HG03469 (cell line): Measurements from ENCODE around the gene G6PC3.

Experiments used
- ATAC-seq: cut with Tn5 transposase; IDR thresholded peaks from one replicate; pipeline ENCODE4 v1.9.1; 2021; ENCODE audit warnings: mild to moderate bottlenecking, moderate library complexity, moderate number of reproducible peaks; ENCODE audit not compliant: unreplicated experiment

G6PC3 gene

DNA sequence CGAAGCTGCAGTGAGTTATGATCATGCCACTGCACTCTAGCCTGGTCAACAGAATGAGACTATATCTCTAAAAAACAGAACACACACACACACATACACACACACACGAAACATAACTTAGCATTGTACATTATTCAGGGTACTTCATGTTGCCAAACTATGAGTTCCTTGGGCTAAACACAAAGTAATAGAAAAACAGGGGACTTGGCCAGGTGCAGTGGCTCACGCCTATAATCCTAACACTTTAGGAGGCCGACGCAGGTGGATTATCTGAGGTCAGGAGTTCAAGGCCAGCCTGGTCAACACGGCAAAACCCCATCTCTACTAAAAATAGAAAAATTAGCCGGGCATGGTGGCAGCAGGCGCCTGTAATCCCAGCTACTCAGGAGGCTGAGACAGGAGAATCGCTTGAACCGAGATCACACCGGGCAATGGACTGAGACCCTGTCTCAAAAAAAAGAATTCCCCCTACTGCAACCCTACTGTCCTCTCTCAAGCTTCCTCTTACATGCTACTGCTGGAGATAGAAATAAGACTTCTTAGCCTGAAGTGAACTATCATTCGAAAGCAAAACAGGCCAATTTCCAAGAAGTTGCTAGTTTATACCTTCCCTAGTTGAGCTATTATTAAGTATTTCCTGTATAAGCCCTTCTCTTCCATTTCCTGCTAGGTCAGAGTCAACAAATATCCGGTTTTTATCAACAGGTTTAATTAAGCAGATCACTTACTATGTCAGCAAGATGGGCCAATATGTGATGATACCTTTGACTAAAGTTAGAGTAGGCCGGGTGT lies 11.2 kb upstream of the G6PC3 start:
- ATAC-seq, result no peak

DNA sequence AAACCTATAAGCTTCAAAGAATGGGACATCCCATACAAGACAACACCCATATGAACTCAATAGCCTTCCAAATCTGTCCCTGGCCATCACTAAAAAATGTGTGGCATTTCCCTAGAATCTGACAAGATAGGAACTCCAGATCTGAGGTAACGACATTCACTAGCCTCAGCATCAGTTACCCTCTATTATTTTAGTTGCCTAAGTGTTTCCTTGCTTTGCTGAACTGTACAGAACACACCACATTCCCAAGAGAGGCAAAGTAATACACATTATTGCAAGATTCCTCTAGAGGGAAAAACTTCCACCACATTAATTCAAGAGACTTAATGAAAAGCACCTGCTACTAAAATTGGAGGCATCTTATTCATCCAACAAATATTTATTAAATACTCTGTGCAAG lies 9.1 kb upstream of the G6PC3 start:
- no peak for ATAC-seq

DNA sequence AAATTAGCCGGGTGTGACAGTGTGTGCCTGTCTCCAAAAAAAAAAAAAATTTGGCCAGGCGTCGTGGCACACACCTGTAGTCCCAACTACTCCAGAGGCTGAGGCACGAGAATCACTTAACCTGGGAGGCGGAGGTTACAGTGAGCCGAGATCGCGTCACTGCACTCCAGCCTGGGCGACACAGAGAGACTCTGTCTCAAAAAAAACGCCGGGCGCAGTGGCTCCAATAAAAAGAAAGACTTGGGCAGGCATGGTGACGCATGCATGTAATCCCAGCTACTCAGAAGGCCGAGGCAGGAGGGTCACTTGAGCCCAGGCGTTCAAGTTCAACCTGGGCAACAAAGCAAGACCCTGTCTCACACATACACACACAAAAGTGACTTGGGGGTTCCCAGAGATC lies 7.7 kb upstream of the G6PC3 start:
- ATAC-seq, result no peak

DNA sequence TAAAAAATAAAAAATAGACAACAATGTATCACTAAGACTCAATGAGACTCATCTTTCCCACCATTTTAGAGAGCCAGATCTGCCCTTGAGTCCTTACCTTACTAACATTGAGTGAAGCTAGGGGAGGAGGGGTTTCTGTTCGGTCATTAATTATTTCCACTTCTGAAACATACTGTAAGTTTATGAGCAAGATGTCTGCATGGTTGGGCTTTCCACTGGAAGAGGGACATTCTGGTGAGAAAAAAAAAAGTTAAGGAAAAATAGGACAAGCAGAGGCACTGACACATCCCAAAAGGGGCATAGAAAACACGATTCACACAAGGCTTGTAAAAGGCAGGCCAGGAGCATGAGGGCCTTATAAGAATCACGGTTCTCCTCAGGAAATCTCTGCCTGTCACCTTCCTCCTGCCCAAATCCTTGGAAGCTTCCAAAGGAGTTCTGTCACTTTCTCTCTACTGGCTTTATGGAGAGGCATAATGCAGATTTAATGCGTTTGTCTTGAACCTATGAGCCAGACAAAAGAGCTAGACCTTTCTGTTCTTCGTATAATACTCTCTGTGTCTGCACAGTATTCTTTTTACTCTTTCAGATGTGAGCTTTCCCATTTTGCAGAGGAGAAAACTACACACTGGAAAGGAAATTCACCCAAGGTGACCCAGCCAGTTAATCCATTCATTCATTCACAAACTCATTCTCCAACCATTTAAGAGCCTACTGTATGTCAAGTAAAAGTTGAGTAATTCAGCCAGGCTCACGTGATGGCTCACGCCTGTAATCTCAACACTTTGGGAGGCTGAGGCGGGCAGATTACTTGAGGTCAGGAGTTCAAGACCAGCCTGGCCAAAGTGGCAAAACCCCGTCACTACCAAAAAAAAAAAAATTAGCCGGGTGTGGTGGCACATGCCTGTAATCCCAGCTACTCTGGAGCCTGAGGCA lies 6.6 kb upstream of the G6PC3 start:
- no peak for ATAC-seq

DNA sequence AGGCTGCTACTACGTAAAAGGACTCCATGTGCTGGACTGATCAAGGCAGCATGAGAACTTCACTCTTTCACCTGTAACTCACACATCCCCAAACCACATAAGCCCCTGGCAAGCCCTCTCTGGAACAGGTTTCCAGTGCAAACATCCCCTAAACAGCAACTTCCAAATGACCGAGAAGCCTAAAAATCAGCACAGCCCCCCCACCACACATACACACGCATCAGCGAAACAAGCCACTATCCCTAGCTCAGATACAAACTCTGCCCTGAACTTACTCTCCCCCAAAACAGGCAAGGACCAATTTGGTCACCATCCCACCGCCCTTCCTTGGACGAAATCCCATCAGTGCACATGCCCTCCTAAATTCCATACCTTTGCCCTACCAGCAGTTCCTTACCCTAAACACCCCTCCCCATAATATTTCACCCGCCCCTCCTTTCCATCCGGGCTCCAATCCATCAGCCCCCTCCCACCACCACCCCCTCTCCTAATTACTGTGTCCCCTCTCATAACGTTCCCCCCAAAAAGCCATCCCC lies 4.8 kb upstream of the G6PC3 start:
- no peak for ATAC-seq

DNA sequence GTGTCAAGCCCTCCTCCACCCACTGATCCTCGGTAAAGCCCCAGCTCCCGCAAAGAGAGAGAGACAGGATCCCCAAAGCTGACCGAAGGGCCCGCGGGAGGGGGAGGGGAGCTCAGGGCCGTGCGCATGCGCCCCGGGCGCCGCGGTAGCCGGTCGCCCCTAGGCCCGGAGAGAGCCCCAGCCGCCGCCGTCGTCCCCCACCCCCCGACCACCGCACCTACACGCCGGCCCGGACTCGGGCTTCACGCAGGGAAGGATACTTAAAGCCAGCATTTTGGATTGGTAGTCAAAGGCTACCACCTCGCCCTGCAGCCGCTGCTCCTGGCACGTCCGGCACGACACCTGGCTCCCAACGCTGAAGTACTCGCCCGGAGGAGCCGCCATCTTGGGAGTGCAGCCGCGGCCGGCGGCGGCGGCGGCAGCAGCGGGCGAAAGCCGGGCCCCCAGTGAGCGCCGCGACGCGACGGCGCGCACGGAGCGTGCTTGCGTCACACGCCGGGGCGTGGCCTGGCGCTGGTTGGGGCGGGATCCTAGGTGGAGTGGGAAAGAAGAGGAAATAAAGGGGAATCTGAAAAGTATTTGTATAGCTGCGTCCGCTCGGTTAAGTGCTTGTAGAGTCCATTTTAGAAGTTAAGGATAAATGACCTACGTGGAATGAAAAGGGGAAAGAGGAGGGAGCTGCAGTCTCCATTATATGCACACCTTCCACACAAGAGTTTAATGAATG lies 4.2 kb upstream of the G6PC3 start, which contains the start of gene LSM12:
LSM12 (minus strand) TSS at position 468 of the 727 bp plus-strand sequence; CDS start at position 384, 84 bp downstream.
- ATAC-seq, result peak; percentile 47

DNA sequence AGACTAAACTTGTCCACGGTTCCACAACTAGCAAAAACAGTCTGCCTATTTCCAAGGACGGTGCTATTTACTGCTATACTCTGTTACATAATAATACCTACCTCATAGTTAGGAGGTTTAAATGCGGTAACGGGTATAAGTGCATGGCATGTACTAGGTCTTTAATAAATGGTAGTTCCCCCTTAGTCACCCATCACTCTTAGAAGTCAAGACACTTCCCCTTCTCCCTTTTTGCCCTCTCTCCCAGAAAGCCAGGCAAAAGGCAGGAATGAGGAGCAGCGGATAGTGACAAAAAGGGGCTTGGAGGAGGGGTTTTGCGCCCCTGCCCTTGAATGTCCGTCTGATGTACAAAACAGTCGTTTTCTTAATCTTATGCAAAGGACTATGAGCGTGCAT lies 3.0 kb upstream of the G6PC3 start:
- ATAC-seq, result no peak

DNA sequence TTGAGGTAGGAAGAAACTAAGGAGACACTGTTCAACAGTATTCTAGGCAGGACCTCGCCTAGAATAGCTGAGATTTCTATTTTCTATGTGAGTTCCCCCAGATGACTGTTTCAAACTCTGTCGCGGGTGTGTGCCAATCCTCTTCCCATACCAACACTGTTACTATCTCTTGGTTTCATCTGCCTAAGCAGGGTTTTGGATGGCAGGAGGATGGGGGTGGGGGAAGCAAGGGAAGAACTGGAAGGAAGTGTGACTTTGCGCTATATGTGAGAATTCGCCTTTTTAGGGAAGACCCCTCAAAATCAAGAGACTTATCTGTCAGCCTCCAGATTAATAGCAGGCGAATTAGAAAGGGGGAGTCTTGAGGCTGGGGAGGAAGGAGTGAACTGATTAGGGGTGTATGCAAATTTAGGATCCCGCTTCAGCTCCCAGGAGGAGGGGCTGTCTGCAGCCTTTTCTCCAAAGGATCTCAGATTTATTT lies 521 bp upstream of the G6PC3 start:
- ATAC-seq, result no peak

DNA sequence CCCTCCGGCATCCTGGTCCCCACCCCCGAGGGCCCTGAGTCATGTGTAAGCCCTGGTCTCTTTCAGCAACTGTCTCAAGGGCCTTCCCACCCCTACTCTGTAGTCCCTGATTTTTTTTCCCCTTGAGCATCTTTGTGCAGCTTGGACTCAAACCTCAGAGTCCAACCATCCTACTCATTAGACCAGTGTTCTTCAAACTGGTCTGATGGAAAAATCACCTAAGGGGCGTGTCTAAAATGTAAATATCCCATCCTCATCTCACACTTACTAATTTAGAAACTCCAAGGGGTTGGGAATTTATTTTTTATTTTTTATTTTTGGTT lies 624 bp downstream of the G6PC3 start:
- ATAC-seq, result no peak

DNA sequence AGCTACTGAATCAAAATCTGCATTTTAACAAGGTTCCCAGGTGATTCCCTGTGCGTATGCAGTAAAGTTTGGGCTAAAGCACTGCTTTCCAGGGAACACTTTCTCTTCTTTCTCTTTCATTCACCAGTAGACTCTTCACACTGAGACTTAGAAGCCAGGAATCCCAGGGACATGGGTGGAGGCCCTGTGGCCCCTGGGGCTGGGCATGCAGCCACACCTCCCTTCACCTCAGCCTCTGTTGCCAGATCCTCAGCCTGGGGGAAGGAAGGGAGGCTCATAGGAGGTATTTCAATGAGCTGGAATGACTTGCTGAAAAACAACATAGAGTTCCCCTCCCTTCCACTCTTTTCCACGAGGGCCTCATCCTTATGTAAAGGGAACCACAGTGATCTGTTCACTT lies 1.2 kb downstream of the G6PC3 start:
- no peak for ATAC-seq

DNA sequence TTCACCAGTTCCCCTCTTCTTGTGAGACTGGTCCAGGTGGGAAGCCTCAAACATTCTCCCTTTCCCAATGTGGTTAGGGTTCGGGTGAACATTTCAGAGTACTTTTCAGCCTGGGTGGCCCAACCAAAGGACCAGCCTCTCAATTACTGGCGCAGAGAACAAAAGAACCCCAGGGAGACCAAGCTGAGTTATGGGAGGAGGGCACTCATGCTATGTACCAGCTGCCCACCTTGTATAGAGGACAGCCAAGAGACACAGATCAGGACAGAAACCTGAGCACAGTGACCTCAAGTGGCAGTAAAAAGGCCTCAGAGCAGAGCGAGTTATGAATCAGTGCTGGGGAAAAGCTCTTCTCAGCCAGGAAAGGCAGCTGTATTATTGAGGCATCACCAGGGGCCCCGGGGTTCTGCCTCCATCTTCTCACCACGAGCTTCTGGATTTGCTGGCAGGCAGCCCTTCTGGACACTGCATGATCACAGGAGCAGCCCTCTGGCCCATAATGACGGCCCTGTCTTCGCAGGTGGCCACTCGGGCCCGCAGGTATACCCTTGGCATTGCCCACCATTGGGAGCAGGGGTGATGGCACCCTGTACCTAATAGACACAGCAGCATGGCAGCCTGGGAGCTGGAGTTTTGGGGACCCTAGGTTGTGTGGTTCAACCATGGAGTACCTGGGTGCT lies 3.8 kb downstream of the G6PC3 start:
- no peak for ATAC-seq

DNA sequence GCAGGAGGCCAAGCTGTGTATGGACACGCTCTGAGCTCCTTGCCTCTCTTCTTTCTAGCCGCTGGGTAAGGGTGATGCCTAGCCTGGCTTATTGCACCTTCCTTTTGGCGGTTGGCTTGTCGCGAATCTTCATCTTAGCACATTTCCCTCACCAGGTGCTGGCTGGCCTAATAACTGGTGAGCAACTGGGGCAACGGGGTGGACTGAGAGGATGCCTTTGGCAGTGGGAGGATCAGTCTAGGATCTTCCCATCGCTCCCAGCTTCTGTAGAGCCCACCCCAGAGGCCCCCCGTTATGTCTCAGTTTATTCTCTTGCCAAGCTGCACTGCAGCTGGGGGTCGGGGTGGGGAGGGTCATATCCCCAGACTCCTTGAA lies 4.4 kb downstream of the G6PC3 start:
- ATAC-seq, result no peak

DNA sequence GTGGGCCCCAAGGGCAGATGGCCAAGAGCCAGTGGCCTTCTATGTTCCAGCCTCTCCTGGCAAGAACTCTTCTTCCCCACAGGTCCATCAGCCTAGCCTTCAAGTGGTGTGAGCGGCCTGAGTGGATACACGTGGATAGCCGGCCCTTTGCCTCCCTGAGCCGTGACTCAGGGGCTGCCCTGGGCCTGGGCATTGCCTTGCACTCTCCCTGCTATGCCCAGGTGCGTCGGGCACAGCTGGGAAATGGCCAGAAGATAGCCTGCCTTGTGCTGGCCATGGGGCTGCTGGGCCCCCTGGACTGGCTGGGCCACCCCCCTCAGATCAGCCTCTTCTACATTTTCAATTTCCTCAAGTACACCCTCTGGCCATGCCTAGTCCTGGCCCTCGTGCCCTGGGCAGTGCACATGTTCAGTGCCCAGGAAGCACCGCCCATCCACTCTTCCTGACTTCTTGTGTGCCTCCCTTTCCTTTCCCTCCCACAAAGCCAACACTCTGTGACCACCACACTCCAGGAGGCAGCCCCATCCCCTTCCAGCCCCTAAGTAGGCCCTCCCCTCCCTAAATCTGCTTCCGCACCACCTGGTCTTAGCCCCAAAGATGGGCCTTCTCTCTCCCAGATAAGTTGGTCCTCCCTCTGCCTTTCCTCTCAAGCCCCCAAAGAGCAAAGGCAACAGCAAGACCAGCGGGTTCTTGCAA lies 5.2 kb downstream of the G6PC3 start:
- no peak for ATAC-seq

DNA sequence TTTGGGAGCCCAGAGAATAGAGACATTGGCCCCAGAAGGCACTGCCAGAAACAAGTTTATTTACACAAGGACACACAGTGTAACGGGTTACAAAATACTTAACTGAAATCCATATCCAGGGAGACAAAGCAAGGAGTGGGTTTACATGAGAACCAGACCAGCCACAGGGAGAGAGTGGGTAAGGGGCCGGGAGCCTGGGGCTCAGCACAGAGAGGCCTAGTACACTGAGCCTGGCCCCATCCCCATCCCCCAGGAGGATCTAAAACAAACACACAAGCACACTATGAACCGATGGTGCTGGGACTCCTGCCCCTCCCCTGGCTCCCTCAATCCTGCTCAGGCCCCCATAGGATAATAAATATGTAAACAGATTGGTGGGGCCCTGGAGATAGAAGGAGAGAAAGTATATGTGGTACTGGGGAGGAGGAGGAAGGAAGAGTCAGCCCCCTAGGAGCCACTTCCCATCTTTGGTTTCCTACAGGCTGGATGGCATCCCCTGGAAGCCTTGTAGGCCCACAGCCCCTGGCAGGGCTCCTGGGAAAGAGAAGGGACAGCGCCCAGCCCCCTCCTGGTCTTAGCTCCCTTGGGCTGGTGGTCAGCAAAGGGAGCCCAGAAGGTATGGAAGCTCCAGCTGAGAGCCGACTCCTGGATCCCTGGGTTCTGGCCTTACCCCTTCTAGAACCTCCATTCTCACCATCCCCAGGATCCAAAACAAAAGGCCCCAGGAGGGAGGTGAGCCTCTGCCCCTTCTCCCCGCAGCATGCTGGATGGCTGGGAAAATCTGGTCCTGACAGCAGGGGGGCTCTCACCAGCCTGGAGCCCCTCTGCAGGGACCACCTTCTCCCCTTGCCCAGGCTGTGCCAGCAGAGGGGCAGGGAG lies 6.4 kb downstream of the G6PC3 start:
- ATAC-seq, result no peak

DNA sequence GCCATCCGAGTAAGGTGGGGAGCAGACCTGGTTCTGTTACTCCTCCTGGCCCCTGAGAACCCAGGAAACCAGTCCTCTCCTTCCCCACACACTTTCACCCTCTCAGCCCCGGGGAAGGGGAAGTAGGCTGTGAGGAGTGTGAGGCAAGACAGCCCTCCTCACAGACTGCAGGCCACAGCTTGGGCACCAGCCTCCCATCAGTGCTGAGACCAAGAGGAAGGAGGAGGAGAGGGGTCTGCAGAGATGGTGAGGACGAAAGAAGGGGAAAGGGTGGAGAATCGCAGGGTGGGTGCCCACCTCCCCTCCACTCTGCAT lies 7.0 kb downstream of the G6PC3 start:
- ATAC-seq, result no peak

DNA sequence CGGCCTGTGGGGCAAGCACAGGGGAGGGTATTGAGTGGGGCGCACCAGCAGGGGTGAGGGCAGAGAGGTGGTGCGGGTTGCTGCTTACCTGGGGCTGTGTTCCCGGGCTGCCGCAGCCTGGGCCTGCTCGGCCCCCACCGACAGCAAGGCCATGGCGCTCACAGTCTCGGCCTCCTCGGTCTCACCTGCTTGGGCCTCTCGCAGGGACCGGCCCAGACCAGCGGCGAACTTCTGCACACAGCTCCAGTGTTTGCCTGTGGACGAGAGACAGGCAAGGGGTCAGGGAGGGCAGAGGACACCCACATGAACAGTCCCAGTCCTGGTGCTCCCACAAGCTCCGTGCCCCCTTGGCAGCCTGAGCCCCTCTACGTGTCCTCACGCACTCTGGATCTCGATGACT lies 7.9 kb downstream of the G6PC3 start:
- no peak for ATAC-seq

DNA sequence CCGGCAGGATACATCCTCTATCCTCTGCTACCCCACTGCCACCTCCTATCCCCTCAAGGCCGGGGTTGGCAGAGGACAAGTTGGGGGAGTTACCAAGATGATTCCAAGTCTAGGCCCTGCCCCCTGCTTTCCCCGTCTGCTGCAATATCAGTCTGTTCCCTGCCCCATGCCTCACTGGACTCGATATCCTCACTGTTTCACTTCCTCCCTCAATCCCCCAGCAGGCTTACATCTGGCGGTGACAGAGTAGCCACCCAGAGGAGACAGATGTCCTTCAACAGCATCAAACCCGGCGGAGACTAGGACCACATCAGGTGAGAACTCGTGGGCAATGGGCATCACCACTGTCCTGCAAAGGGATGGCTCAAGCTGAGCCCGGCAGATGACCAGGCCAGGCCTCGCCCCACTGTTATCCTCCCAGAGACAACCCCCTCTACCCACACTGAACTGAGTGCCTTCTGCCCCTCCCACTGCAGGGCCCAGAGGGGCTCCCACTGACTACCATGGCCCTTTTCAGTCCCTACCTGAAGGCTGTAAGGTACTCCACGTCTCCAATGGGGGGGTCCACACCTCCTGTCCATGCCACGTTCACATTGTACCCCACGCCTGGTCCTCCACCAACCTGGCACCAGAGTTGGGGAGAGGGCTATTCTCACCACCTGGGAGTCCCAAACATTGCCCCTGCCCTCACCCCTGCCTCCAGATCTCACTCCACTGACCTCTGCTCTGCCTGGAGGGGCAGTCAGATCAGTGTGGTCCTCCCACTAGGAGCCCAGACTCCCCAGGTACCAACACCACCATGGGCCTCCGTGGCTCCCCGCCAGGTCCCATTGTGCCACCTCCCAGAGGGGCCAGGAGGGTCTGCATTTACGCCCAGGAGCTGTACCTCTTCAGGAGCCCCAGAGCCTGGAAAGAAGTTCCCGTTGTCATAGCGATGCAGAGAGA lies 9.6 kb downstream of the G6PC3 start:
- ATAC-seq, result no peak

DNA sequence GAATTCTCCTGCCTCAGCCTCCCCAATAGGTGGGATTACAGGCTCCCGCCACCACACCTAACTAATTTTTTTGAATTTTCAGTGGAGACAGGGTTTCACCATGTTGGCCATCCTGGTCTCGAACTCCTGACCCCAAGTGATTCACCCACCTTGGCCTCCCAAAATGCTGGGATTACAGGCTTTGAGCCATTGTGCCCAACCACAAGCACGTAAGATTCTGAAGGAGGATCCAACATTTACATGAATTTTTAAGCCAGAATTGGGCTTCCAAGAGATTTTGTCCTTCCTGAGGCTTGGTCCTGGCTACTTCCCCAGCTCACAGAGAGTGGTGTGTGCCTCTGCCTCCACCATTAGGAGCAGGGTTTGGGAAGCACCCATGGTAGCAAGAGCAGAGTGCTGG lies 11.1 kb downstream of the G6PC3 start:
- no peak for ATAC-seq
